ENCODE results near the gene TPK1. TPM values are rescaled to one million over a fixed set of nuclear protein-coding genes. Genes with fewer than 3 reads are reported as not detected.

Gene TPK1
- total and polyA plus RNA-seq, 2 of the 8 experiments (the other 6 are each of a cell fraction or from before 2014, with no cell fraction given) = 1.9 to 2.7 TPM

DNA sequence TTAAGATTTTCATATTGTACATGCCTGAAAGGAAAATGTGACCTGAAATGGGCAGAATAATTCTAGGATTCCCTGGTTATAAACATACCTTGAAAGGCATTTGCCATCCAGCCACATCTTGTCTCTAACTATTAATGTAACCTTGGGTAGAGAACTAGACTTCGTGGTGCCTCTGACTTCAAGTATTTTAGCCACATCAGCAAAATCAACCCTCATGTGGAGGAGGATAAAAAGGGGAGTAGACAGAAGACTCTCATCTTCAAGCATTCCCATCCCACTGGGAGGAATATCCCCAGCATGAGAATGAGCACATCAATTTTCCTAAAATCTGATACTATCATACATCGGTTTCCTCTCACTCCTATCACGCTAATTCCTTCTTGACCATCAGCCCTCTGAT is 267.6 kb downstream of the TPK1 start:
- H3K4me2 ChIP-seq (ENCODE audit: insufficient read depth in 1 of 2, low read depth in 2 of 2, low read length in 2 of 2) = no peak overlapping the region
- H4K91ac ChIP-seq (replicated peaks; ENCODE audit: insufficient read length, low read length) = no peak overlapping the region
- no peak overlapping the region for H2AFZ ChIP-seq (ENCODE audit: low read length)
- H3K14ac ChIP-seq (ENCODE audit: insufficient read length) = no peak overlapping the region
- 0 out of 4 replicates have a peak, but pooled peaks cover 0 to 2% of the 10 kb centered on the region in 2 experiments for H3K9me3 ChIP-seq (ENCODE audit: insufficient read depth in 2 of 2, low read depth in 1 of 2, low read length in 1 of 2)
- 91% methylated on average over 3 of the region's 3 CpGs; no CpG with 5 or more reads in 1 of the 2 experiments for WGBS, 2 experiments (ENCODE audit: extremely low coverage in 1 of 2, insufficient coverage in 1 of 2, insufficient read length in 1 of 2, insufficient replicate concordance in 2 of 2, low coverage in 1 of 2, low lambda C conversion rate in 2 of 2, missing lambda C conversion rate in 1 of 2)
- no peak overlapping the region for H3K9ac ChIP-seq (replicated peaks in 1 of 4; ENCODE audit: extremely low read depth in 1 of 4, low read depth in 3 of 4, low read length in 3 of 4)
- H3K23me2 ChIP-seq (ENCODE audit: low read depth, low read length) = no peaks in the 10 kb centered on the region
- H3K23ac ChIP-seq (ENCODE audit: insufficient read length) = no peak overlapping the region
- no peak overlapping the region for H2BK5ac ChIP-seq (ENCODE audit: low read depth, low read length)
- DNase-seq (ENCODE audit: low read depth in 1 of 2, low spot score in 2 of 2) (no peak), FAIRE-seq (no peak)
- no peaks in the 10 kb centered on the region for H4K20me1 ChIP-seq (replicated peaks in 1 of 2; ENCODE audit: control insufficient read depth in 1 of 2, insufficient read depth in 2 of 2, low read length in 2 of 2)
- H3K4ac ChIP-seq (replicated peaks; ENCODE audit: insufficient read length, low read depth, low read length) = no peak overlapping the region
- TF ChIP-seq SRF (IDR thresholded peaks at IDR 0.05; ENCODE audit: low read depth, low read length) (no peak), MAFK (IDR thresholded peaks at IDR 0.05; ENCODE audit: low read depth, low read length) (peak; percentile 65; the same call in 1 of the 2 replicates)
- H3K79me1 ChIP-seq (ENCODE audit: low read depth, low read length) = no peaks in the 10 kb centered on the region
- no peak overlapping the region for H2BK15ac ChIP-seq (ENCODE audit: low read length)
- no peak overlapping the region for H2BK20ac ChIP-seq (ENCODE audit: low read length)
- no peaks in the 10 kb centered on the region for H3K79me2 ChIP-seq (ENCODE audit: control insufficient read depth in 1 of 2, insufficient read depth in 2 of 2, low read length in 2 of 2)
- H2BK120ac ChIP-seq (replicated peaks; ENCODE audit: low read depth, low read length) = no peak overlapping the region
- no peak overlapping the region for H3K4me3 ChIP-seq (ENCODE audit: extremely low read depth in 1 of 4, insufficient read depth in 2 of 4, low read depth in 3 of 4, low read length in 4 of 4)
- H4K8ac ChIP-seq (ENCODE audit: extremely low read depth, insufficient read depth, low read length) = no peak overlapping the region
- H2BK12ac ChIP-seq (ENCODE audit: low read depth, low read length) = no peak overlapping the region
- no peak overlapping the region for H3K56ac ChIP-seq (replicated peaks; ENCODE audit: insufficient read length, low read depth, low read length)
- ChIA-PET POLR2A (ENCODE audit: partially characterized antibody) (no interaction called here), CTCF (ENCODE audit: partially characterized antibody) (no interaction called here)
- no peak overlapping the region for H2AK5ac ChIP-seq (ENCODE audit: low read depth, low read length)
- no peak overlapping the region for H3K18ac ChIP-seq (ENCODE audit: extremely low read depth, low read length)
- H4K5ac ChIP-seq (ENCODE audit: insufficient read length, low read depth, low read length) = no peak overlapping the region
- H3K36me3 ChIP-seq (ENCODE audit: control insufficient read depth in 2 of 4, insufficient read depth in 4 of 4, low read length in 3 of 4) = no peaks in the 10 kb centered on the region
- H3K27me3 ChIP-seq (replicated peaks in 1 of 4; ENCODE audit: control insufficient read depth in 3 of 4, extremely low read depth in 1 of 4, insufficient read depth in 3 of 4, low read length in 3 of 4) = no peaks in the 10 kb centered on the region
- H3K4me1 ChIP-seq (replicated peaks in 1 of 4; ENCODE audit: control insufficient read depth in 3 of 4, insufficient read depth in 4 of 4, low read length in 3 of 4) = peaks cover 0 to 6% (median 1%) of the 10 kb centered on the region in 4 experiments; a peak in 3 of 7 replicates
- no peak overlapping the region for H3K27ac ChIP-seq (ENCODE audit: low read depth, low read length)

Measured in H1 (cell line).